ENCODE results near the gene CNOT8. TPM values are rescaled to one million over a fixed set of nuclear protein-coding genes. Genes with fewer than 3 reads are reported as not detected.

The CNOT8 gene
- total RNA-seq, 2 experiments from 2014 or later, result 125 to 133 TPM

DNA sequence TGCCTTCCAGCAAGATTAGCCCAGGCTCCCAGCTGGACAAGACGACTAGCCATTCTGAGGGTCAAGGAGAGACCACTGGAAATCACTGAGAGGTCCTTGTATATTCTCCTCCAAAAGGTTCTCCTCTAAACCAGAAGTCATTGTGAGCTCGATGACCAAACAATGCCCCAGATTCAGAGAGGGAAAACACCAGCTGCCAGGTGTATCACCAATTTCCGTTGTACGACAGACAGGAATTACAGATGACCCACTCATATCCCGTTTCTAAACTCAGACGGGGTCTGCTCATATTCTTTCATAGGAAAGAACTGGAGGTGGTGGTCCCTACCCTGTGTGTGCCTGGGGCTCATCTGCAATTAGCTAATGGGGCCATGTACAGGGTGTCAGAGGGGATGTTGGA, 22.2 kb upstream of the CNOT8 start:
- Mint-ChIP-seq H3K4me3 (no peak overlapping the region), H3K9me3 (no peaks in the 10 kb centered on the region), H3K27me3 (no peaks in the 10 kb centered on the region), H3K36me3 (ENCODE audit: low read depth) (no peaks in the 10 kb centered on the region), H3K4me1 (ENCODE audit: low read depth) (peaks cover 22% of the 10 kb centered on the region), H3K27ac (no peak overlapping the region)
- ChIA-PET POLR2A (no interaction called here), CTCF (no interaction called here)
- Histone ChIP-seq H3K27me3 (ENCODE audit: control insufficient read depth in 1 of 2, insufficient read depth in 2 of 2, low read length in 2 of 2) (no peaks in the 10 kb centered on the region), H3K9me3 (ENCODE audit: control insufficient read depth in 1 of 2, insufficient read depth in 1 of 2, low read length in 2 of 2) (no peaks in the 10 kb centered on the region), H3K27ac (ENCODE audit: low read depth in 1 of 2, low read length in 2 of 2) (no peak overlapping the region), H3K4me3 (ENCODE audit: low read length) (no peak overlapping the region), H3K4me1 (ENCODE audit: insufficient read depth, low read length) (peaks cover 2% of the 10 kb centered on the region), H3K36me3 (ENCODE audit: insufficient read depth, low read length) (peaks cover 3% of the 10 kb centered on the region)
- ATAC-seq (ENCODE audit: poor library complexity) (no peak), DNase-seq (no peak)
- TF ChIP-seq, protein P1, sequence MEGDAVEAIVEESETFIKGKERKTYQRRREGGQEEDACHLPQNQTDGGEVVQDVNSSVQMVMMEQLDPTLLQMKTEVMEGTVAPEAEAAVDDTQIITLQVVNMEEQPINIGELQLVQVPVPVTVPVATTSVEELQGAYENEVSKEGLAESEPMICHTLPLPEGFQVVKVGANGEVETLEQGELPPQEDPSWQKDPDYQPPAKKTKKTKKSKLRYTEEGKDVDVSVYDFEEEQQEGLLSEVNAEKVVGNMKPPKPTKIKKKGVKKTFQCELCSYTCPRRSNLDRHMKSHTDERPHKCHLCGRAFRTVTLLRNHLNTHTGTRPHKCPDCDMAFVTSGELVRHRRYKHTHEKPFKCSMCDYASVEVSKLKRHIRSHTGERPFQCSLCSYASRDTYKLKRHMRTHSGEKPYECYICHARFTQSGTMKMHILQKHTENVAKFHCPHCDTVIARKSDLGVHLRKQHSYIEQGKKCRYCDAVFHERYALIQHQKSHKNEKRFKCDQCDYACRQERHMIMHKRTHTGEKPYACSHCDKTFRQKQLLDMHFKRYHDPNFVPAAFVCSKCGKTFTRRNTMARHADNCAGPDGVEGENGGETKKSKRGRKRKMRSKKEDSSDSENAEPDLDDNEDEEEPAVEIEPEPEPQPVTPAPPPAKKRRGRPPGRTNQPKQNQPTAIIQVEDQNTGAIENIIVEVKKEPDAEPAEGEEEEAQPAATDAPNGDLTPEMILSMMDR (IDR thresholded peaks at IDR 0.05), result no peak
- intact Hi-C loops (cut with DNase I, micrococcal nuclease), result no loop called here

DNA sequence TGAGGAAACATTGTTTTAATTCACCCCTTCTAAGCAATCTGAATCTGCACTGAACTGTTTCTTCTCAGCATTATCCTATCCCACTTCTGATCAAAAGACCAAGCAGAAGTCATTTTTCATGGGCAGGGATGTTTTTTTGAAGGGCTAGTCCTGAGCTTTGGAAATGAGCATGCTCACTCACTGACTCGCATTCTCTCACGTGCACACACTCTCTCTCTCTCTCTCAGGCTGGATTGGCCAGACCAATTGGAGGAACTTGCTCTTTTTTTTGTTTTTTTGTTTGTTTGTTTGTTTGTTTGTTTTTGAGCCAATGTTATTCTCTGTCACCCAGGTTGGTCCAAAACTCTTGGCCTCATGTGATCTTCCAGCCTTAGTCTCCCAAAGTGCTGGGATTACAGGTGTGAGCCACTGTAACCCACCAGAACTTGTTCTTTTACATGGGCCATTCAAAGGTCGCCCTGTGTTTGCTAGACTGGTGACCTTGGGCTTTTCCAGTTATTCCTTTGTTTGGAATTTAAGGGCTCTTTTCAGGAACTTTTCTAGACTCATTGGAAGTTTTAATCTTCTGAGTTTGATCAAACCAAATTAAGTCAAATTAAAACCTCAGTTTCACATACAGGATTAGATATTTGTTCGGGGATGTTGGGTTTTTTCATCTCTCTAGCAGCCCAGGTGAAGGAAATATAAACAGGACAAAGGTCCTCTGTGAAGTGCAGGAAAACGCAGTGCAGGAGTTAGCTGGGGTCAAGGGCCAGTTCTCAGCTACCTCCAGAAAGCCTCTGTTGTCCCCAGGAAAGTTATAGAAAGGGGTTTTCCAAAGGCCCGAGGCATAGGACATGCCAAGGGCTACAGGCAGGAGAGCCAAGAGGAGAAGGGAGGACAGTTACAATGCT, 21.2 kb upstream of the CNOT8 start:
- POLR2A ChIA-PET, result no interaction called here
- Mint-ChIP-seq H3K4me3 (no peak overlapping the region), H3K27ac (no peak overlapping the region), H3K27me3 (no peaks in the 10 kb centered on the region), H3K9me3 (no peaks in the 10 kb centered on the region), H3K36me3 (ENCODE audit: low read depth) (no peaks in the 10 kb centered on the region), H3K4me1 (ENCODE audit: low read depth) (peaks cover 19% of the 10 kb centered on the region)
- Histone ChIP-seq H3K36me3 (ENCODE audit: insufficient read depth, low read length) (peaks cover 3% of the 10 kb centered on the region), H3K27ac (ENCODE audit: low read depth in 1 of 2, low read length in 2 of 2) (no peak overlapping the region), H3K4me1 (ENCODE audit: insufficient read depth, low read length) (no peaks in the 10 kb centered on the region), H3K4me3 (ENCODE audit: low read length) (no peak overlapping the region), H3K9me3 (ENCODE audit: control insufficient read depth in 1 of 2, insufficient read depth in 1 of 2, low read length in 2 of 2) (no peaks in the 10 kb centered on the region), H3K27me3 (ENCODE audit: control insufficient read depth in 1 of 2, insufficient read depth in 2 of 2, low read length in 2 of 2) (no peaks in the 10 kb centered on the region)
- CTCF ChIA-PET, result no interaction called here
- intact Hi-C loops (cut with DNase I, micrococcal nuclease), result no loop called here
- DNase-seq (no peak), ATAC-seq (ENCODE audit: poor library complexity) (no peak)
- TF ChIP-seq, protein P1 (IDR thresholded peaks at IDR 0.05), result no peak

DNA sequence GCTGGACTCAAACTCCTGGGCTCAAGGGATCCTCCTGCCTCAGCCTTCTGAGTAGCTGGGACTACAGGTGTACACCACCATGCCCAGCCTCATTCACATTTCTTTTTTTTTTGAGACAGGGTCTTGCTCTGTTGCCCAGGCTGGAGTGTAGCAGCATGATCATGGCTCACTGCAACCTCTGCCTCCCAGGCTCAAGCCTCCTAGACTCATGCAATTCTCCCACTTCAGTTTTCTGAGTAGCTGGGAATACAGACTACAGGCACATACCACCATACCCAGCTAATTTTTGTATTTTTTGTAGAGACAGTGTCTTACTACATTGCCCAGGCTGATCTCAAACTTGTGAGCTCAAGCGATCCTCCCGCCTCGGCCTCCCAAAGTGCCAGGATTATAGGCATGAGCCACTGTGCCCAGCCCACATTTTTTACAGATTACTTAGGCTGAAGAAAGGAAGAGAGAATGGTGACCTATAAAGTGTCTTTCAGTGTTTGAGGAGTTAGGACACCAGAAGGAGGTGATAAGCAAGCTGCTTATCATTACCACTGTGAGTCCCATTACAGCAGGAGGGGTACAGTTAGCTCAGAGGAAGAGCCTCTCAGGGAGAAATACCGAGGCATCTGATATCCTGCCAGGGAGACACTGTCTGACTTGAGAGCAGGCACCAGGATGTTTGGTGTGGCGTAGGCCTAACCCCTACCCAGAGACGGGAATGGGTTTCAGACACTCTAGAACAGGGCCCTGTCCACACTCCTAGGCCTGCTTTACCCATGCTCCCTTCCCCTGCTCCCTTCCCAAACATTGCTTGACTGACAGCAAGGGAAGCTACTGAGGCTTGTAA, 17.8 kb upstream of the CNOT8 start:
- intact Hi-C loops (cut with DNase I, micrococcal nuclease), result no loop called here
- H3K4me1 Mint-ChIP-seq (ENCODE audit: low read depth), result peaks cover 4% of the 10 kb centered on the region
- no peak for ATAC-seq (ENCODE audit: poor library complexity)
- Histone ChIP-seq H3K36me3 (ENCODE audit: insufficient read depth, low read length) (no peaks in the 10 kb centered on the region), H3K4me3 (ENCODE audit: low read length) (no peak overlapping the region), H3K9me3 (ENCODE audit: control insufficient read depth in 1 of 2, insufficient read depth in 1 of 2, low read length in 2 of 2) (no peaks in the 10 kb centered on the region), H3K4me1 (ENCODE audit: insufficient read depth, low read length) (no peaks in the 10 kb centered on the region), H3K27ac (ENCODE audit: low read depth in 1 of 2, low read length in 2 of 2) (no peak overlapping the region), H3K27me3 (ENCODE audit: control insufficient read depth in 1 of 2, insufficient read depth in 2 of 2, low read length in 2 of 2) (no peaks in the 10 kb centered on the region)
- no peak overlapping the region for H3K4me3 Mint-ChIP-seq
- H3K27ac Mint-ChIP-seq, result peak overlapping the region; percentile 20
- no peaks in the 10 kb centered on the region for H3K9me3 Mint-ChIP-seq
- ChIA-PET CTCF (no interaction called here), POLR2A (interaction anchor here (2.1 kb wide), 1 partner anchor 17 kb away, joined by 5 read pairs; no protein-coding TSS in a partner anchor)
- no peaks in the 10 kb centered on the region for H3K27me3 Mint-ChIP-seq
- TF ChIP-seq, protein P1 (IDR thresholded peaks at IDR 0.05), result no peak
- no peaks in the 10 kb centered on the region for H3K36me3 Mint-ChIP-seq (ENCODE audit: low read depth)
- no peak for DNase-seq

Data from CD4-positive, alpha-beta T cell (primary cell).